HepG2 (cell line): ENCODE measurements around the gene CLIP2. TPM values are rescaled to one million over a fixed set of nuclear protein-coding genes. Genes with fewer than 3 reads are reported as not detected.

Experiments used
- ATAC-seq: fragments of 200-7000 bp; cut with Tn5 transposase; 3 replicates; pipeline ENCODE4 v1.9.1; 2020; ENCODE audit warnings: mild to moderate bottlenecking, moderate library complexity
- BruUV-seq: library from RNA; stranded (reverse); fragments of 400-500 nt; replicated peaks from 2 replicates; lab custom pipeline; 2021; lab: Mats Ljungman, UMichigan
- CTCF ChIA-PET: fragments of 300-600 bp; formaldehyde crosslinking; extraction: SDS; loops from one replicate; lab custom pipeline; 2021; ENCODE audit warnings: low total read pairs, inconsistent platforms, low intra/inter-chr PET ratio; lab: Yijun Ruan, JAX
- POLR2A ChIA-PET: fragments of 350-600 bp; sonication (Branson Sonifier 250); formaldehyde crosslinking; loops from one replicate; lab custom pipeline; 2020; ENCODE audit warnings: antibody characterized with exemption, inconsistent platforms; lab: Yijun Ruan, JAX
- DNase-seq: peaks from one replicate; pipeline ENCODE4 v3.0.0-alpha.2; 2015; ENCODE audit warnings: low spot score
- FAIRE-seq: peaks from 3 replicates; lab custom pipeline; 2011; peaks lifted over from hg19 to GRCh38; lab: Jason Lieb, UNC
- H2AFZ ChIP-seq: one replicate; pipeline ENCODE4 v1.6.1; 2011; ENCODE audit warnings: low read length, inconsistent platforms
- H3K27ac ChIP-seq: fragments of 300-600 bp; 3 replicates; pipeline ENCODE4 v1.8.0; 2011; ENCODE audit warnings: mixed run types, mild to moderate bottlenecking, mixed read lengths, low read length, inconsistent platforms; ENCODE audit not compliant: insufficient read depth; ENCODE audit errors: extremely low read length
- H3K27me3 ChIP-seq, 2 experiments: fragments of 200-600 bp in 1 of 2; 2 replicates in 1 of 2; 3 replicates in 1 of 2; pipeline versions ENCODE4 v1.6.0 to v1.8.0; 2011; ENCODE audit warnings: low read length in 2 of 2, mild to moderate bottlenecking in 2 of 2, moderate library complexity in 2 of 2, inconsistent platforms in 1 of 2; ENCODE audit not compliant: insufficient read depth in 2 of 2, control insufficient read depth in 1 of 2
- H3K36me3 ChIP-seq, 2 experiments: fragments of 200-600 bp in 1 of 2; replicated peaks in 1 of 2; 2 replicates in 1 of 2; 3 replicates in 1 of 2; pipeline versions ENCODE4 v1.5.1 to v1.8.0; 2011; ENCODE audit warnings: low read length in 2 of 2, inconsistent platforms in 1 of 2; ENCODE audit not compliant: insufficient read depth in 2 of 2, control insufficient read depth in 1 of 2
- H3K4me1 ChIP-seq: 2 replicates; pipeline ENCODE4 v1.5.1; 2012; ENCODE audit warnings: low read length, inconsistent platforms; ENCODE audit not compliant: insufficient read depth
- H3K4me2 ChIP-seq: 2 replicates; pipeline ENCODE4 v1.6.0; 2011; ENCODE audit warnings: low read depth, low read length, inconsistent platforms
- H3K4me3 ChIP-seq, 3 experiments: fragments of 200-600 bp in 1 of 3; sonication (generic), shearing (Covaris generic) in 1 of 3; replicated peaks in 1 of 3; 2 replicates each; pipeline ENCODE4 v1.5.1; 2011 to 2016; ENCODE audit warnings: low read length in 3 of 3, inconsistent platforms in 2 of 3, low read depth in 2 of 3, mild to moderate bottlenecking in 2 of 3, control low read depth in 1 of 3, mixed read lengths in 1 of 3; ENCODE audit not compliant: insufficient read depth in 1 of 3
- H3K79me2 ChIP-seq: one replicate; pipeline ENCODE4 v1.6.1; 2011; ENCODE audit warnings: low read length, inconsistent platforms; ENCODE audit not compliant: insufficient read depth
- H3K9ac ChIP-seq: 2 replicates; pipeline ENCODE4 v1.6.0; 2011; ENCODE audit warnings: mild to moderate bottlenecking, low read depth, low read length, inconsistent platforms; ENCODE audit not compliant: insufficient read depth
- H3K9me3 ChIP-seq: 2 replicates; pipeline ENCODE4 v1.5.1; 2012; ENCODE audit warnings: mild to moderate bottlenecking, low read length
- H4K20me1 ChIP-seq: 2 replicates; pipeline ENCODE4 v1.6.0; 2011; ENCODE audit warnings: inconsistent platforms, mild to moderate bottlenecking, low read length, moderate library complexity; ENCODE audit not compliant: insufficient read depth
- CCDC6 ChIP-seq: sonication (generic); formaldehyde crosslinking; IDR thresholded peaks from 2 replicates; pipeline ENCODE4 v1.8.1; 2022; ENCODE audit warnings: mild to moderate bottlenecking, missing genetic modification reagents, moderate library complexity
- ETV5 ChIP-seq: IDR thresholded peaks from 2 replicates; pipeline ENCODE4 v1.6.1; 2018; ENCODE audit warnings: missing biosample characterization, missing genetic modification reagents, inconsistent platforms, borderline replicate concordance
- GATA4 ChIP-seq: sonication (generic); IDR thresholded peaks from 2 replicates; pipeline ENCODE4 v1.6.1; 2016; ENCODE audit warnings: antibody characterized with exemption, low read depth, borderline replicate concordance
- HNRNPUL1 ChIP-seq: fragments of 200-400 bp; formaldehyde crosslinking; IDR thresholded peaks from 2 replicates; pipeline ENCODE4 v1.6.1; 2017; ENCODE audit warnings: low read depth, mild to moderate bottlenecking, low read length, moderate library complexity
- KMT2A ChIP-seq: sonication (generic); formaldehyde crosslinking; IDR thresholded peaks from 2 replicates; pipeline ENCODE4 v1.4.0; 2020; ENCODE audit warnings: missing genetic modification reagents
- NFE2 ChIP-seq: sonication (generic); formaldehyde crosslinking; IDR thresholded peaks from 2 replicates; pipeline ENCODE4 v1.4.0; 2020; ENCODE audit warnings: missing genetic modification reagents
- PHF8 ChIP-seq: sonication (generic); formaldehyde crosslinking; IDR thresholded peaks from 2 replicates; pipeline ENCODE4 v1.5.0; 2020; ENCODE audit warnings: missing genetic modification reagents
- SIN3A ChIP-seq: IDR thresholded peaks from 2 replicates; pipeline ENCODE4 v1.6.1; 2011; ENCODE audit warnings: low read depth, mild to moderate bottlenecking, control low read depth, low read length, borderline replicate concordance
- SRSF4 ChIP-seq: fragments of 200-400 bp; formaldehyde crosslinking; IDR thresholded peaks from one replicate; pipeline ENCODE4 v1.6.1; 2018; ENCODE audit warnings: mild to moderate bottlenecking, low read depth, low read length, moderate library complexity; ENCODE audit not compliant: poor library complexity, severe bottlenecking
- WIZ ChIP-seq: sonication (generic); formaldehyde crosslinking; IDR thresholded peaks from 2 replicates; pipeline ENCODE4 v1.5.1; 2020; ENCODE audit warnings: mild to moderate bottlenecking, missing genetic modification reagents
- ZFX ChIP-seq: sonication (generic); formaldehyde crosslinking; IDR thresholded peaks from 2 replicates; pipeline ENCODE4 v1.4.0; 2020; ENCODE audit warnings: mild to moderate bottlenecking, low read depth, missing genetic modification reagents, moderate library complexity
- ZFY ChIP-seq: sonication (generic); formaldehyde crosslinking; IDR thresholded peaks from 2 replicates; pipeline ENCODE4 v1.4.0; 2020; ENCODE audit warnings: missing genetic modification reagents
- ZNF670 ChIP-seq: sonication (generic); formaldehyde crosslinking; IDR thresholded peaks from 2 replicates; pipeline ENCODE4 v1.8.0; 2022; ENCODE audit warnings: mild to moderate bottlenecking, missing genetic modification reagents, borderline replicate concordance
- WGBS: methylation state at CpG from one replicate; pipeline ENCODE4 v1.1.6; 2017; ENCODE audit warnings: low lambda C conversion rate; 5-methylcytosine and 5-hydroxymethylcytosine counted together
- in situ Hi-C: cut with HindIII; loops from 2 replicates; pipeline ENCODE4 v1.10.0; 2017; ENCODE audit warnings: low pct_unique_long_range_greater_than_20kb; ENCODE audit not compliant: extremely low pct_ligation_motif_present
- intact Hi-C: fragments of 100-400 bp; cut with micrococcal nuclease; formaldehyde crosslinking; loops from one replicate; pipeline ENCODE4 v1.10.0; 2022; ENCODE audit not compliant: unreplicated experiment
- polyA plus RNA-seq, 8 experiments: library from polyadenylated mRNA; depleted of rRNA in 3 of 8; stranded (reverse) in 7 of 8; unstranded in 1 of 8; fragments of >200 nt; fragmentation: Illumina TruSeq in 4 of 8; extraction: Trizol in 4 of 8; gene quantifications; 2 replicates each; pipeline versions ENCODE4 v1.2.1 to v1.2.3, GENCODE V29; 2011 to 2016; ENCODE audit warnings: low read depth in 4 of 8, missing spikeins in 1 of 8, mixed read lengths in 1 of 8; ENCODE audit not compliant: insufficient read depth in 1 of 8
- total RNA-seq, 5 experiments: library from RNA; depleted of rRNA; stranded (reverse); fragments of >200 nt; fragmentation: Illumina TruSeq; extraction: Trizol; gene quantifications; 2 replicates each; pipeline ENCODE4 v1.2.3, GENCODE V29; 2016; ENCODE audit warnings: low read depth in 1 of 5
- TF ChIP-seq, protein P1 (sequence below): sonication (generic); formaldehyde crosslinking; IDR thresholded peaks from 2 replicates; pipeline ENCODE4 v1.5.1; 2020; ENCODE audit warnings: mild to moderate bottlenecking, missing genetic modification reagents
- TF ChIP-seq, protein P2 (sequence below): sonication (generic); formaldehyde crosslinking; IDR thresholded peaks from 2 replicates; pipeline ENCODE4 v1.4.0; 2020; ENCODE audit warnings: mild to moderate bottlenecking, missing genetic modification reagents
- TF ChIP-seq, protein P3 (sequence below): sonication (generic); formaldehyde crosslinking; IDR thresholded peaks from 2 replicates; pipeline ENCODE4 v1.4.0; 2020; ENCODE audit warnings: missing genetic modification reagents

The CLIP2 gene
- total and polyA plus RNA-seq, 2 of the 13 experiments (the other 11 are each of a cell fraction or from before 2014, with no cell fraction given) = 6.5 to 17.4 TPM

DNA sequence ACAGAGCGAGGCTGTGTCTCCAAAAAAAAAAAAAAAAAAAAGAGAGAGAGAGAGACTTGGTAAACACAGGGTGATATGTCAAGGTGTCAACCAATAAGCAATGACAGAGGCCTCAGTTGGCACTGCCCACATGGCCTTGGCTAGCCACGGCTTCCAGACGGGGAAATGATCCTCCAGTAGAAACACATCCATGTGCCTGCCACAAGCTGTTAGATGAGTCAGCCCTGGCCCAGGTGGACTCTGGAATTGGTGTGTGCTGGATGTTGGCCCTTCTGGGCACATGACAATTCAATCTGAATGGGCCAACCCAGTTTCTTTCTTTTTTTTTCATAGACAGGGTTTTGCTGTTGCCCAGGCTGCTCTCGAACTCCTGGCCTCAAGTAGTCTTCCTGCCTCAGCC, 48.7 kb upstream of the CLIP2 start (continued):
- no peak for TF ChIP-seq GATA4

DNA sequence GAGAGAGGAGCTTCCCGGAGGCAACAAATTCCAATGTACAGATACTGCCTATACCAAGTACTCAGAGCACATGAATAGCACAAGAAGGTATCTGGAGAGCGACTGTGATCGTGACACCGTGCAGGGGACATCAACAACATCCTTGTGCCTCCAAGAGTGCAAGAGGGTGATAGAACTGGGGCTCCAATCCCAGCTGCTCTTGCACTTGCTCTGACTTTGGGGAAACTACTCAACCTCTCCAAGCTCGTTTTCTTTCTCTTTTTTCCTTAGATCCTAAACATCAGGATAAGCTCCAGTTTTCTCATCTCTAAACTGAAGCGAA, 47.1 kb upstream of the CLIP2 start:
- no peak overlapping the region for H3K9ac ChIP-seq
- ATAC-seq (no peak), FAIRE-seq (no peak), DNase-seq (no peak)
- H3K27ac ChIP-seq = no peak overlapping the region
- peaks cover 9% of the 10 kb centered on the region for H3K4me1 ChIP-seq
- in situ Hi-C loops = no loop called here
- no peak overlapping the region for H3K4me3 ChIP-seq
- H3K27me3 ChIP-seq = no peaks in the 10 kb centered on the region
- H3K9me3 ChIP-seq = no peaks in the 10 kb centered on the region
- no peaks in the 10 kb centered on the region for H4K20me1 ChIP-seq
- 95% methylated on average over 6 of the region's 6 CpGs for WGBS
- H3K4me2 ChIP-seq = no peak overlapping the region
- H3K79me2 ChIP-seq = no peaks in the 10 kb centered on the region
- CTCF ChIA-PET = no interaction called here
- BruUV-seq = no TSS peak
- intact Hi-C loops = no loop called here
- POLR2A ChIA-PET = no interaction called here
- peaks cover 22 to 63% of the 10 kb centered on the region in 2 experiments; a peak in 4 of 5 replicates for H3K36me3 ChIP-seq
- no peak overlapping the region for H2AFZ ChIP-seq
- TF ChIP-seq SRSF4 (no peak), ZFX (CRISPR knock-in tag) (no peak), PHF8 (CRISPR knock-in tag) (no peak), HNRNPUL1 (no peak), KMT2A (no peak), WIZ (CRISPR knock-in tag) (no peak), ZFY (CRISPR knock-in tag) (no peak), CCDC6 (CRISPR knock-in tag) (no peak), ETV5 (CRISPR knock-in tag) (no peak), SIN3A (no peak), ZNF670 (CRISPR knock-in tag) (no peak), NFE2 (CRISPR knock-in tag) (no peak)
- TF ChIP-seq, protein P1, sequence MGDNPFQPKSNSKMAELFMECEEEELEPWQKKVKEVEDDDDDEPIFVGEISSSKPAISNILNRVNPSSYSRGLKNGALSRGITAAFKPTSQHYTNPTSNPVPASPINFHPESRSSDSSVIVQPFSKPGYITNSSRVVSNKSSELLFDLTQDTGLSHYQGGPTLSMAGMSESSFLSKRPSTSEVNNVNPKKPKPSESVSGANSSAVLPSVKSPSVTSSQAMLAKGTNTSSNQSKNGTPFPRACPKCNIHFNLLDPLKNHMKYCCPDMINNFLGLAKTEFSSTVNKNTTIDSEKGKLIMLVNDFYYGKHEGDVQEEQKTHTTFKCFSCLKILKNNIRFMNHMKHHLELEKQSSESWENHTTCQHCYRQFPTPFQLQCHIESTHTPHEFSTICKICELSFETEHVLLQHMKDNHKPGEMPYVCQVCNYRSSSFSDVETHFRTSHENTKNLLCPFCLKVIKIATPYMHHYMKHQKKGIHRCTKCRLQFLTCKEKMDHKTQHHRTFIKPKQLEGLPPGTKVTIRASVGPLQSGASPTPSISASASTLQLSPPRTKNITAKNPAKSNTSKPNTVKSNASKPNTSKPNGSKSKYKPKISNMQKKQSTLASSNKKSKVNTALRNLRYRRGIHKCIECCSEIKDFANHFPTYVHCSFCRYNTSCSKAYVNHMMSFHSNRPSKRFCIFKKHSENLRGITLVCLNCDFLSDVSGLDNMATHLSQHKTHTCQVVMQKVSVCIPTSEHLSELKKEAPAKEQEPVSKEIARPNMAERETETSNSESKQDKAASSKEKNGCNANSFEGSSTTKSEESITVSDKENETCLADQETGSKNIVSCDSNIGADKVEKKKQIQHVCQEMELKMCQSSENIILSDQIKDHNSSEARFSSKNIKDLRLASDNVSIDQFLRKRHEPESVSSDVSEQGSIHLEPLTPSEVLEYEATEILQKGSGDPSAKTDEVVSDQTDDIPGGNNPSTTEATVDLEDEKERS (CRISPR knock-in tag) = no peak
- TF ChIP-seq, protein P2, sequence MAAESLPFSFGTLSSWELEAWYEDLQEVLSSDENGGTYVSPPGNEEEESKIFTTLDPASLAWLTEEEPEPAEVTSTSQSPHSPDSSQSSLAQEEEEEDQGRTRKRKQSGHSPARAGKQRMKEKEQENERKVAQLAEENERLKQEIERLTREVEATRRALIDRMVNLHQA (CRISPR knock-in tag) = no peak
- TF ChIP-seq, protein P3, sequence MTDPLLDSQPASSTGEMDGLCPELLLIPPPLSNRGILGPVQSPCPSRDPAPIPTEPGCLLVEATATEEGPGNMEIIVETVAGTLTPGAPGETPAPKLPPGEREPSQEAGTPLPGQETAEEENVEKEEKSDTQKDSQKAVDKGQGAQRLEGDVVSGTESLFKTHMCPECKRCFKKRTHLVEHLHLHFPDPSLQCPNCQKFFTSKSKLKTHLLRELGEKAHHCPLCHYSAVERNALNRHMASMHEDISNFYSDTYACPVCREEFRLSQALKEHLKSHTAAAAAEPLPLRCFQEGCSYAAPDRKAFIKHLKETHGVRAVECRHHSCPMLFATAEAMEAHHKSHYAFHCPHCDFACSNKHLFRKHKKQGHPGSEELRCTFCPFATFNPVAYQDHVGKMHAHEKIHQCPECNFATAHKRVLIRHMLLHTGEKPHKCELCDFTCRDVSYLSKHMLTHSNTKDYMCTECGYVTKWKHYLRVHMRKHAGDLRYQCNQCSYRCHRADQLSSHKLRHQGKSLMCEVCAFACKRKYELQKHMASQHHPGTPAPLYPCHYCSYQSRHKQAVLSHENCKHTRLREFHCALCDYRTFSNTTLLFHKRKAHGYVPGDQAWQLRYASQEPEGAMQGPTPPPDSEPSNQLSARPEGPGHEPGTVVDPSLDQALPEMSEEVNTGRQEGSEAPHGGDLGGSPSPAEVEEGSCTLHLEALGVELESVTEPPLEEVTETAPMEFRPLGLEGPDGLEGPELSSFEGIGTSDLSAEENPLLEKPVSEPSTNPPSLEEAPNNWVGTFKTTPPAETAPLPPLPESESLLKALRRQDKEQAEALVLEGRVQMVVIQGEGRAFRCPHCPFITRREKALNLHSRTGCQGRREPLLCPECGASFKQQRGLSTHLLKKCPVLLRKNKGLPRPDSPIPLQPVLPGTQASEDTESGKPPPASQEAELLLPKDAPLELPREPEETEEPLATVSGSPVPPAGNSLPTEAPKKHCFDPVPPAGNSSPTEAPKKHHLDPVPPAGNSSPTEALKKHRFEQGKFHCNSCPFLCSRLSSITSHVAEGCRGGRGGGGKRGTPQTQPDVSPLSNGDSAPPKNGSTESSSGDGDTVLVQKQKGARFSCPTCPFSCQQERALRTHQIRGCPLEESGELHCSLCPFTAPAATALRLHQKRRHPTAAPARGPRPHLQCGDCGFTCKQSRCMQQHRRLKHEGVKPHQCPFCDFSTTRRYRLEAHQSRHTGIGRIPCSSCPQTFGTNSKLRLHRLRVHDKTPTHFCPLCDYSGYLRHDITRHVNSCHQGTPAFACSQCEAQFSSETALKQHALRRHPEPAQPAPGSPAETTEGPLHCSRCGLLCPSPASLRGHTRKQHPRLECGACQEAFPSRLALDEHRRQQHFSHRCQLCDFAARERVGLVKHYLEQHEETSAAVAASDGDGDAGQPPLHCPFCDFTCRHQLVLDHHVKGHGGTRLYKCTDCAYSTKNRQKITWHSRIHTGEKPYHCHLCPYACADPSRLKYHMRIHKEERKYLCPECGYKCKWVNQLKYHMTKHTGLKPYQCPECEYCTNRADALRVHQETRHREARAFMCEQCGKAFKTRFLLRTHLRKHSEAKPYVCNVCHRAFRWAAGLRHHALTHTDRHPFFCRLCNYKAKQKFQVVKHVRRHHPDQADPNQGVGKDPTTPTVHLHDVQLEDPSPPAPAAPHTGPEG (CRISPR knock-in tag) = no peak
